Measurements from ENCODE around the gene ZNF669.
A peak's percentile ranks its signal among the peaks of the same experiment; 100 is the strongest.

ZNF669 gene

DNA sequence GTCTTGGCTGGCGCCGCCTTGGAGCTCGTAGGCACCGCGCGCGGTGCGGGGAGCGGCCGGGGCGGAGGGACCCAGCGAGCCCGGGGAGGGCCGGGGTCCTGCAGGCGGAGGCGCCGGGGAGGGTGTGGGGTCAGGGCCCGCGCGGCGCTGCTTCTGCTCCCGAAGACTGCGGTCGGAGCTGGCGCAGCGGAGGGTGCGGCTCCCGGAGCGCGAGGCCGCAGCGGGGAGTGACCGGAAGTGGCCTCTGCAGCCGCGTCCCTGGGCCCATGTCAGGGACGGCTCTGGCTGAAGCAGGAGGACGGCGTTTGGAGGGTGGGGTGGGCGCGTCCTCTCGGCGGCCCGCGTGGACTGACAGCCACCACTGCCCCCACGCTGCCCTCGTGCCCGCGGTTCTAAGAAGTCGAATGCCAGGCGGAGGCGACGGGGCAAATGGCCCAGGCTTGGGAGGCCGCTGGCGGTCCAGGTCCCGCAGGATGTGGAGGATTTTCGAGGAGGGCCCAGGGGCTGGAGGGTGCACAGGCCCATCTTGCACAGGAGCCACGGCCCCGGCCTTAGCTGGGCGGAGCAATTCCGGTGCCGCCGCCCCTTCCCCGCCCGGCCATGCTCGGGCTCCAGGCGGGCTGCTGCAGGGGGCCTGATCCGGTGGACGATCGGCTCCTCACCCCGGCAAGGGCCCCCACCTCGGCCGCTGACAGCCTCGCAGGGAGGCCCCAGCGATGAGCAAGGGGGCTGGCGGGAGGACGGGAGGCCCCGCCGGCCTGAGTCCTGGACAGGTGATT, 7.7 kb upstream of the ZNF669 start:
- H3K4me3 ChIP-seq (ENCODE audit: low read depth, low read length), result peak overlapping the region; percentile 53

GRCh38 chr1:247111259-247111699, 7.1 kb upstream of the ZNF669 start:
- peak overlapping the region; percentile 53 for H3K4me3 ChIP-seq (ENCODE audit: low read depth, low read length)

DNA sequence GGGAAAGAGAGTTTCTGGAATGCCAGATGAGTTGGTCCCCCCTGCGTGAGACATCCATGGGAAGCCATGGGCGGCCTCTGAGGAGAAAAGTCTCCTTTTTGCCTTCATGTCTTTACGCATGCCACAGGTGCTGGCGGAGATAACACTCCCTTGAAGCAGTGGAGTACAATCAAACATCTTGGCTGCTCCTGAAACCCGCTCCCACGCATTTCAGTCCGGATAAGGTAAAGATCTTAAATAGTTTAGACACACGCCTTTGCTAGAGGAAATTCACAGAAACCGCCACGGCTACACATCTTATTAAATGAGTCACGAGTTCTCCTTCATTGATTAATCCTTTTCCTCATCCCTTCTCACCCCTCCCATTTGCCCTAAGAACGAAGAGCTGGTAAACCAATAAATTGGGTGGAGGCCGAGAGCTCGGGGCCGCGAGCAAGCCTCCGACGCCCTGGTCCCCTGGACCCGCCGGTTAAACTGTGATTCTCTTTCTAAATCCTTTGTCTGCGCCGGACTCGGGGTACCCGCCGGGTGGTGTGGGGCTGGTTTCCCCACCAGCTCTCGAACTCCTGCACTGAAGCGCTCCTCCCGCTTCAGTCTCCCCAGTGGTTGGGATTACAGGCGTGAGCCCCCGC, 6.6 kb upstream of the ZNF669 start:
- H3K4me3 ChIP-seq (ENCODE audit: low read depth, low read length), result peak overlapping the region; percentile 53

- no peak overlapping the region for H3K4me3 ChIP-seq (ENCODE audit: low read depth, low read length)
Observed at GRCh38 chr1:247107694-247108093, 3.5 kb upstream of the ZNF669 start.

GRCh38 chr1:247105966-247106365, 1.8 kb upstream of the ZNF669 start:
- no peak overlapping the region for H3K4me3 ChIP-seq (ENCODE audit: low read depth, low read length)

GRCh38 chr1:247104965-247105364, 809 bp upstream of the ZNF669 start:
- H3K4me3 ChIP-seq (ENCODE audit: low read depth, low read length), result no peak overlapping the region

GRCh38 chr1:247102381-247102780, 1.8 kb downstream of the ZNF669 start:
- no peak overlapping the region for H3K4me3 ChIP-seq (ENCODE audit: low read depth, low read length)

GRCh38 chr1:247100676-247101279, 3.4 kb downstream of the ZNF669 start:
- no peak overlapping the region for H3K4me3 ChIP-seq (ENCODE audit: low read depth, low read length)

GRCh38 chr1:247096958-247097357, 7.2 kb downstream of the ZNF669 start:
- H3K4me3 ChIP-seq (ENCODE audit: low read depth, low read length), result no peak overlapping the region

DNA sequence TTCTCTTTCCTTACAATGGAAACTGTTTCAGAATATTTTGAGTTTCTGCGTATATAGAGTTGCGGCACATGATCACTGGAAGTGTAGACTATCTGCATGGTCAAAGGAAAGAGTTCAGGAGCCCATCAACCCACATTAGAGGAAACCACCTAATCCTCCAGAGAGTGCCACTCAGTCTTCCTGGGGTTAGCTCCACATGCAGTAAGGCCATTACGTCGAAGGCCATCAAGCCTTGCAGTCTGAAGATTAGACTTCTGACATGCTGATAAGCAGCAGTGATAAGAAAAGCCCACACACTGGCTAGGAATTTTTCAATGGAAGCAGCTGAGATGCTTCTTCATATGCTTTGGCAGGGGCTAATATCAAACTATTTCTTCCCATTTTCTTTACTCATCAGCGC, 7.6 kb downstream of the ZNF669 start:
- no peak overlapping the region for H3K4me3 ChIP-seq (ENCODE audit: low read depth, low read length)

- H3K4me3 ChIP-seq (ENCODE audit: low read depth, low read length), result no peak overlapping the region
Observed at GRCh38 chr1:247096112-247096511, 8.0 kb downstream of the ZNF669 start.

DNA sequence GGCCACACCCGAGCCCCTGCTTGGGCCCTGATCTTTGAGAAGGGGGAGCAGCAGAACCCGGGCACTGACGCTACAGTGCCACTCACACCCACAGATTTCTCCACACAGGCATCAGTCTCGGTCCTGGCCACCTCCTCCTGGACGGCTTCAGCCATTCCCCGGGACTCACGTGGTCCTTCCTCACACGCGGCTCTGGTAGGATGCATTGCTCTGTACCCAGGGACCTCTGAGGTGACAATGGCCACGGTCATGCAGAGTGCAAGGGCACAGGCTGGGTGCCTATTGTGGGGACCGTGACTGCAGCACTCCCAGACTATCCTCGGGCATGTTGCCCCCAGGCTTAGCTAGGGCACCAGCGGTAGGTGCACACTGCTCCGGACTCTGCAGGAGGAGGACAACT, 13.7 kb downstream of the ZNF669 start:
- no peak overlapping the region for H3K4me3 ChIP-seq (ENCODE audit: low read depth, low read length)

DNA sequence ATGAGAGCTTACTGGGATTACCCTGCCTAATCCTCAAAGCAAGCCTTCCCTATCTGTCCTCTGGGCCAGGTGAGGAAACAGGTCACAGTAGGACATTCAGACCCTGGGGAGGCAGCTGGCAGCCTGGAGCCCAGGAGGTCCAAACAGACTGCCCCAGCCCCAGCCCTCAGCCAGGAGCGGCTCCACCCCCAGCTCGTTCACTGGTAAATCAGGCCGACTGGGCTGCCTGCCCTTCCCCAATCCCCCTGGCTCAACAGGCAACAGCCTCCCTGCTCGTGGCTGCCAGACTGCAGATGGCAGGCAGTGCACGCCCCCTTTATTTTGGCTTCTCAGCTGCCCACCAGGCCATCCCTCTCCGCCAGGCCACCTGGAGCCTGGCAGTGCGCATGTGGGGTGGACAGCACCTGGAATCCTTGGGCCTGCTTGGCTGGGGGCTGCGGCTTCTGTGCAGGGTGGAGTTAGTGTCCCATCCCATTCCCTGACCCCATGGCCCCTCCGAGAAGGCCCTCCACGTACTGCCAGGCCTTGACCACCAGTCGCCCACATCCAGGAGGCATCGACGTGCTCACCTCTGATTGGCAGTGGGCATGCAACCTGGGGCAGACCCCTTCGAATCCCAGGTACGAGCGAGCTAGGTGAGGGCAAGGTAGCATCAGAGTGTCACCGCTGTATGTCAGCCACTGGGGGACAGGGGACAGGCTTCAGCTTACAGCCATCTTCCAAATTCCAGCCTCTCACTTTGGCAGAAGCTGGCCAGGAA, 14.4 kb downstream of the ZNF669 start:
- H3K4me3 ChIP-seq (ENCODE audit: low read depth, low read length), result no peak overlapping the region

- H3K4me3 ChIP-seq (ENCODE audit: low read depth, low read length), result no peak overlapping the region
Observed at GRCh38 chr1:247088967-247089366, 15.2 kb downstream of the ZNF669 start.

DNA sequence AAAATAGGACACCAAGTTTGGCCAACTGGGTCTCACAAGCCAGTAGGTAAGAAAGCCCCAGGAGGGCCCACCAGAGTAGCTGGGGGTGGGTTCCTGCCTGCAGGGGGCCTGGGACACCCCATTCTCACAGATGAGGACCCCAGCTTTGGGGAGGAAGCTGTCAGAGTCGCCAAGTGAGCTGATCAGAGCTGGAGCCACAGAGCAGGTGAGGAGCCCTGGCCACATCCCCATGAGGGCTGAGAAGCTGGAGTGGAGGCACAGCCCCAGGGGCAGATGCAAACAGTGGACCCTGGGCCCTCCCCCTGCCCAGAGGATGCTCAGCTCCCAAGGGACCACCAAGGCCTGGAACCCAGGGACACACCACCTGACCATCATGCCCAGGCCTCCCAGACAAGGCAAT, 16.9 kb downstream of the ZNF669 start:
- no peak overlapping the region for H3K4me3 ChIP-seq (ENCODE audit: low read depth, low read length)

DNA sequence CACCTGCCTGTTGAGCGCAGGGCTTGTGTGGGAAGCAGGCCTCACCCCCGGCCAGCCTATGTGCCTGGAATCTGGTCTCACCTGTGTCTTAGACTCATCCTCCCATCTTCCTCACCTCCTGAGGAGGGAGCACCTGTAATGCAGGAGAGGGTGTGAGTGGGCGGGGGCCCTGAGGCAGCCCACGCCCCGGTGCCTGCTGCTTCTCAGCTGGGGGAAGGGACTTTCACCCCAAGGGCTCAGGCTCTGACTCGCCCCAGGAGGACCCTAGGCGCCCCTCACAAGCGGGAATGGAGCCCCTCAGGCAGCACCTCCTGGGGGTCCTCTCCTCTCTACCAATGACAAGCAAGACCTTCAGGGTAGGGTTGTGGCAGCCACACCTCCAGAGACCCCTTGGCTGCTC, 18.8 kb downstream of the ZNF669 start:
- no peak overlapping the region for H3K4me3 ChIP-seq (ENCODE audit: low read depth, low read length)

DNA sequence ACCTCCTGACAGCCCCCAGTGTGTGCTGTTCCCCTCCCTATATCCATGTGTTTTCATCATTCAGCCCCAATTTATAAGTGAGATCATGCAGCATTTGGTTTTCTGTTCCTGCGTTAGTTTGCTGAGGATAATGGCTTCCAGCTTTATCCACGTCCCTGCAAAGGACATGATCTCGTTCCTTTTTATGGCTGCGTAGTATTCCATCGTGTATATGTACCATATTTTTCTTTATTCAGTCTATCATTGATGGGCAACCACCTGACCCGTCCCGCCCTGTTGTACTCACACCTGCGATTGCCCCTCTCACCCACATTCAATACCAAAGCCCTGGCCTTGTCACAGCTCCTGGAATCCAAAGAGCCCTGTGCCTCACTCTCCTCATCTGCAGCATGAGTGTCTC, 19.4 kb downstream of the ZNF669 start:
- no peak overlapping the region for H3K4me3 ChIP-seq (ENCODE audit: low read depth, low read length)

DNA sequence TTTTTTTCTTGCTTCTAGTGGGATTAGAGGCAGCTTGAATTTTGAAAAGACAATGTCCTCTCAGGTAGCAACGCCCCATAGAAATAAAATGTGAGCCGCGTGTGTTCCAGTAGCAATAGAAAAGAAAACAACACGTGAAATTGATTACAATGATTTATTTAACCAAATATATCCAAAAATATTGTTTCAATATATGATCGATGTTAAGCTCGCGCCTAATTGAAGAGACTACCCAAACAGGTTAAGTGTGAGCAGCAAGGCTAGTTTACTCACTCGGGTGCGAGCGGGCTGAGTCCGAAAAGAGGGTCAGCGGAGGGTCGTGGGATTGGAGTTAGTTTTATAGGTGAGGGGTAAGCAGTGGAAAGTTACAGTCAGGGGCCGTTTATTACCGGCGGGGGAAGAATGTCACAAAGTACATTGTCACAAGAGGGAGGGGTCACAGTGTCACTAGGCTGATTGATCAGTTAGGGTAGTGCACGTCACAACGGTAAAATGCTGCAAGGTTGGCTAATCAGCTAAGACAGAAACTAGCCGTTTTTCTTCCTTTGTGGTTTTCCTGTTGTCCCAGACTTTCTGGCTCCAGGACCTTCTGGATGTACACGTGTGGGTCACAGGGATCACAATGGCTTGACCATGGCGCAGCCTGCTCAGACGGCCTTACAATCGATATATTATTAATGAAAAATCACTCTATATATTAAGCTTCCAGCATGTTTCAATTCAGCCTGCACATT, 24.8 kb downstream of the ZNF669 start:
- H3K4me3 ChIP-seq (ENCODE audit: low read depth, low read length), result peak overlapping the region; percentile 21

DNA sequence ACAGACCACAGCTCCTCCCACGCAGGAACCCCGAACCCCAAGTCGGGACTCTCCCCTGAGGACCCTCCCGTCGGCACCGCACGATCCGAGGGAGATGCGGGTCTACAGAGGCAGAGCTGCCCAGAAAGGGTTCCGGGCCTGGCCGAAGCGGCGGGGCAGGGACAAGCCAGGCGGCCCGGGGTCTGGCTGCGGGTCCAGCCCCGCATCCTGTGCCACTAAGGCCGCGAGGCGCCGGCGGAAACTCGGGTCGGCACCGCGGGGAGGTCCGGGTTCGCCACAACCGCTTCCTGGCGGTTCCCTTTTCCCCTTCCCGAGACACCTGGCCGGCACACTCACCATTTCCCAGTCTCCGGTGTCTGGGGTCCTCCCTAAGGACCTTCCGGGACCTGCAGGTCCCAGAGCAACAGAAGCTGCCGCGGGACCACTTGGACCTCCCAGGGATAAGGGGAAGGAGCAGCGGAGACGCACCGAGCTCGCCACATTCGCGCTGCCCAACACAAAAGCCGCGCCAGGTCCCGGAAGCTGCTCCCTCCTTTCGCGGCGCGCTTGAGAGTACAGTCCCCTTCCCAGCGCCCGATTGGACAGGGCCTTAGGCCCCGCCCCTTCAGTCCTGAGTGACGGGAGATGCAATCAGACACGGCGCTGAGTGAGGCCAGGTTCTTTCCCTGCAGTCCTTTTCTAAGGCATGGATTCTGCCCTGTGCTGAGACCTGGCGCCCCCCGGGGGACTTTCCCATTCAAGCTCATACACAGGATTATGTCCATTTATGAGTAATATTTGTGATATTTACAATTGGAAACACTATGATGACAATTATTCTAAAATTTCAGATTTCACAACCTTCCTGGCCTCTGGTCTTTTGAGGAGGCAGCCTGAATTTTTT, 25.7 kb downstream of the ZNF669 start, which contains the start of gene ZNF670:
Gene ZNF670, minus strand, starts transcription at position 554 of the 883 bp plus-strand sequence. Its CDS starts 215 bp downstream, at position 339.
- peak within 1 kb of the TSS; percentile 86 for H3K4me3 ChIP-seq (ENCODE audit: low read depth, low read length)

- H3K4me3 ChIP-seq (ENCODE audit: low read depth, low read length), result peak overlapping the region; percentile 86
Observed at GRCh38 chr1:247077876-247078257, 26.3 kb downstream of the ZNF669 start.

Measured in iPS-11a (cell line).